H9 (cell line): Measurements from ENCODE around the gene CD4. TPM values are rescaled to one million over a fixed set of nuclear protein-coding genes. Genes with fewer than 3 reads are reported as not detected.
A peak's percentile ranks its signal among the peaks of the same experiment; 100 is the strongest.

Source experiments
- DNase-seq: peaks from one replicate; pipeline ENCODE4 v3.0.0-alpha.2; 2017
- H2AFZ ChIP-seq: one replicate; pipeline ENCODE4 v1.6.1; 2013; ENCODE audit warnings: mild to moderate bottlenecking, low read length, control low read depth, moderate library complexity
- H2AK5ac ChIP-seq: 2 replicates; pipeline ENCODE4 v1.6.1; 2013; ENCODE audit warnings: low read length, control low read depth, mixed read lengths; ENCODE audit not compliant: insufficient read length
- H2BK120ac ChIP-seq: one replicate; pipeline ENCODE4 v1.6.1; 2013; ENCODE audit warnings: low read depth, mild to moderate bottlenecking, low read length, control low read depth, inconsistent platforms; ENCODE audit not compliant: poor library complexity, severe bottlenecking
- H2BK12ac ChIP-seq: 2 replicates; pipeline ENCODE4 v1.6.1; 2013; ENCODE audit warnings: low read length, control low read depth, mixed read lengths, low read depth; ENCODE audit not compliant: insufficient read length
- H2BK15ac ChIP-seq: 2 replicates; pipeline ENCODE4 v1.6.1; 2013; ENCODE audit warnings: low read depth, low read length, control low read depth
- H2BK20ac ChIP-seq: one replicate; pipeline ENCODE4 v1.6.1; 2013; ENCODE audit warnings: low read depth, mild to moderate bottlenecking, low read length, control low read depth, inconsistent platforms; ENCODE audit not compliant: poor library complexity, severe bottlenecking
- H2BK5ac ChIP-seq: 2 replicates; pipeline ENCODE4 v1.6.1; 2013; ENCODE audit warnings: low read length, control low read depth, mixed read lengths; ENCODE audit not compliant: insufficient read length
- H3K14ac ChIP-seq: 2 replicates; pipeline ENCODE4 v1.6.1; 2013; ENCODE audit warnings: low read length, control low read depth; ENCODE audit not compliant: insufficient read depth
- H3K18ac ChIP-seq: 2 replicates; pipeline ENCODE4 v1.6.1; 2013; ENCODE audit warnings: low read depth, mild to moderate bottlenecking, mixed read lengths, low read length, control low read depth; ENCODE audit not compliant: insufficient read length
- H3K23ac ChIP-seq: 2 replicates; pipeline ENCODE4 v1.6.1; 2013; ENCODE audit warnings: low read length, control low read depth, mixed read lengths, low read depth; ENCODE audit not compliant: insufficient read length
- H3K23me2 ChIP-seq: 2 replicates; pipeline ENCODE4 v1.6.1; 2013; ENCODE audit warnings: low read depth, mild to moderate bottlenecking, mixed read lengths, low read length, control low read depth; ENCODE audit not compliant: insufficient read length, poor library complexity, severe bottlenecking
- H3K27ac ChIP-seq: 2 replicates; pipeline ENCODE4 v1.5.1; 2013; ENCODE audit warnings: low read length, control low read depth, mixed read lengths, low read depth; ENCODE audit not compliant: insufficient read length
- H3K27me3 ChIP-seq: 2 replicates; pipeline ENCODE4 v1.6.1; 2013; ENCODE audit warnings: low read length, control low read depth, inconsistent platforms; ENCODE audit not compliant: insufficient read depth
- H3K4ac ChIP-seq: 2 replicates; pipeline ENCODE4 v1.6.1; 2013; ENCODE audit warnings: low read depth, mild to moderate bottlenecking, control low read depth, inconsistent platforms, low read length, moderate library complexity
- H3K4me1 ChIP-seq: 2 replicates; pipeline ENCODE4 v1.6.1; 2013; ENCODE audit warnings: low read length, control low read depth, inconsistent platforms; ENCODE audit not compliant: insufficient read depth
- H3K4me2 ChIP-seq: 2 replicates; pipeline ENCODE4 v1.6.1; 2013; ENCODE audit warnings: low read length, control low read depth, mixed read lengths; ENCODE audit not compliant: insufficient read length, insufficient read depth
- H3K56ac ChIP-seq: 2 replicates; pipeline ENCODE4 v1.6.1; 2013; ENCODE audit warnings: low read depth, mild to moderate bottlenecking, mixed read lengths, low read length, control low read depth; ENCODE audit not compliant: insufficient read length
- H3K79me1 ChIP-seq: 2 replicates; pipeline ENCODE4 v1.6.1; 2013; ENCODE audit warnings: low read depth, mild to moderate bottlenecking, moderate library complexity, low read length, control low read depth, inconsistent platforms; ENCODE audit not compliant: insufficient read depth, poor library complexity, severe bottlenecking
- H3K79me2 ChIP-seq: 2 replicates; pipeline ENCODE4 v1.6.1; 2013; ENCODE audit warnings: low read length, control low read depth, inconsistent platforms; ENCODE audit not compliant: insufficient read depth
- H3K9ac ChIP-seq: 2 replicates; pipeline ENCODE4 v1.6.1; 2013; ENCODE audit warnings: low read length, control low read depth, mixed read lengths; ENCODE audit not compliant: insufficient read length; ENCODE audit errors: extremely low read depth
- H3K9me3 ChIP-seq: one replicate; pipeline ENCODE4 v1.6.1; 2013; ENCODE audit warnings: low read depth, low read length, inconsistent platforms; ENCODE audit not compliant: control insufficient read depth
- H3T11ph ChIP-seq: one replicate; pipeline ENCODE4 v1.6.1; 2013; ENCODE audit warnings: mild to moderate bottlenecking, low read length, control low read depth, inconsistent platforms
- H4K20me1 ChIP-seq: one replicate; pipeline ENCODE4 v1.6.1; 2013; ENCODE audit not compliant: control insufficient read depth, insufficient read length, insufficient read depth
- H4K5ac ChIP-seq: 2 replicates; pipeline ENCODE4 v1.6.1; 2013; ENCODE audit warnings: low read depth, mild to moderate bottlenecking, mixed read lengths, low read length, control low read depth; ENCODE audit not compliant: insufficient read length
- H4K8ac ChIP-seq: replicated peaks from 2 replicates; pipeline ENCODE4 v1.6.1; 2013; ENCODE audit warnings: low read length, control low read depth, mixed read lengths, low read depth; ENCODE audit not compliant: insufficient read length
- H4K91ac ChIP-seq: 2 replicates; pipeline ENCODE4 v1.6.1; 2013; ENCODE audit warnings: low read depth, mild to moderate bottlenecking, moderate library complexity, mixed read lengths, low read length, control low read depth; ENCODE audit not compliant: insufficient read length
- H3K27ac Mint-ChIP-seq, 3 experiments: 2 replicates in 2 of 3; 3 replicates in 1 of 3; pipeline ENCODE4 v1.8.0; 2020 to 2021; ENCODE audit warnings: mixed read lengths in 3 of 3, mild to moderate bottlenecking in 1 of 3, moderate library complexity in 1 of 3
- H3K27me3 Mint-ChIP-seq: 2 replicates; pipeline ENCODE4 v1.8.0; 2021; ENCODE audit warnings: low read depth, mild to moderate bottlenecking, moderate library complexity, mixed read lengths
- H3K36me3 Mint-ChIP-seq, 3 experiments: 2 replicates in 2 of 3; 3 replicates in 1 of 3; pipeline ENCODE4 v1.8.0; 2020 to 2021; ENCODE audit warnings: low read depth in 3 of 3, mixed read lengths in 3 of 3; ENCODE audit not compliant: insufficient read depth in 1 of 3
- H3K4me1 Mint-ChIP-seq, 2 experiments: 2 replicates each; pipeline ENCODE4 v1.8.0; 2020; ENCODE audit warnings: mixed read lengths in 2 of 2
- H3K4me3 Mint-ChIP-seq, 2 experiments: 2 replicates in 1 of 2; 3 replicates in 1 of 2; pipeline ENCODE4 v1.8.0; 2020 to 2021; ENCODE audit warnings: mild to moderate bottlenecking in 2 of 2, mixed read lengths in 2 of 2, moderate library complexity in 1 of 2
- H3K9me3 Mint-ChIP-seq, 2 experiments: 2 replicates in 1 of 2; 3 replicates in 1 of 2; pipeline ENCODE4 v1.8.0; 2020; ENCODE audit warnings: mild to moderate bottlenecking in 2 of 2, mixed read lengths in 2 of 2, moderate library complexity in 1 of 2
- WGBS: extraction: QIAGEN DNeasy Blood & Tissue Kit; methylation state at CpG from one replicate; pipeline ENCODE4 v1.1.7; 2013; ENCODE audit warnings: missing lambda C conversion rate, low lambda C conversion rate, mixed read lengths; ENCODE audit not compliant: insufficient read length; ENCODE audit errors: extremely low coverage; 5-methylcytosine and 5-hydroxymethylcytosine counted together
- total RNA-seq: library from RNA; stranded (reverse); gene quantifications from 2 replicates; pipeline ENCODE4 v1.2.1, GENCODE V29; 2021
- TF ChIP-seq, protein P1 (sequence below): fragments of 200-600 bp; sonication (generic); conservative IDR thresholded peaks from 3 replicates; pipeline ENCODE4 v1.8.0; 2021; ENCODE audit warnings: antibody characterized with exemption, mild to moderate bottlenecking

The CD4 gene
- total RNA-seq, 1 experiment from 2014 or later: 1.1 TPM

DNA sequence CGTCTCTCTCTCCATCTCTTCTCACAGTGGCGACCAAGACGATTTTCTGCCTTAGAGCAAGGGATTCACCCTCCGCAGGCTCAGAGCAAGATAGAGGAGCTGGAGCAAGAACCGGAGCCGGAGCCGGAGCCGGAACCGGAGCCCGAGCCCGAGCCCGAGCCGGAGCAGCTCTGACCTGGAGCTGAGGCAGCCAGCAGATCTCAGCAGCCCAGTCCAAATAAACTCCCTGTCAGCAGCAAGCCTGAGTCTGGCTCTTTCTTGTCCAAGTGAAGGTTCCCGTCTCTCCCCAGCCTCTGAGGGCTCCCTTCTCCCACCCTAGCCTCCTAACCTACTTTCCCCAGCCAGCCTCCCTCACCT, 11.1 kb upstream of the CD4 start:
- Histone ChIP-seq H3K18ac (no peak overlapping the region), H3K9me3 (no peaks in the 10 kb centered on the region), H4K8ac (no peak overlapping the region), H2AK5ac (no peak overlapping the region), H3K4me1 (no peaks in the 10 kb centered on the region; the same call in 1 of the 2 replicates), H2BK12ac (no peak overlapping the region), H4K91ac (no peak overlapping the region), H3K56ac (no peak overlapping the region), H3T11ph (no peak overlapping the region), H2BK5ac (no peak overlapping the region), H3K14ac (no peak overlapping the region), H4K20me1 (no peaks in the 10 kb centered on the region), H3K27ac (no peak overlapping the region), H3K23me2 (peaks cover 18% of the 10 kb centered on the region), H3K9ac (peak overlapping the region; percentile 1), H2AFZ (no peak overlapping the region), H4K5ac (no peak overlapping the region), H2BK20ac (no peak overlapping the region), H2BK15ac (no peak overlapping the region), H3K23ac (no peak overlapping the region), H3K4me2 (peak overlapping the region; percentile 84), H2BK120ac (no peak overlapping the region), H3K27me3 (peaks cover 5% of the 10 kb centered on the region; the same call in 1 of the 2 replicates), H3K79me2 (no peaks in the 10 kb centered on the region), H3K79me1 (no peaks in the 10 kb centered on the region), H3K4ac (no peak overlapping the region)
- Mint-ChIP-seq H3K27me3 (peaks cover 43% of the 10 kb centered on the region), H3K27ac (peak overlapping the region in 2 of 3 experiments; percentile 72 to 84; a peak in 5 of 7 replicates), H3K9me3 (peaks cover 0 to 3% of the 10 kb centered on the region in 2 experiments; a peak in 2 of 5 replicates), H3K36me3 (peaks cover 4 to 23% (median 21%) of the 10 kb centered on the region in 3 experiments), H3K4me3 (peak overlapping the region; percentile 83 to 95), H3K4me1 (peaks cover 38 to 41% of the 10 kb centered on the region in 2 experiments)
- no CpG with 5 or more reads among the region's 14 CpGs for WGBS
- TF ChIP-seq, protein P1, sequence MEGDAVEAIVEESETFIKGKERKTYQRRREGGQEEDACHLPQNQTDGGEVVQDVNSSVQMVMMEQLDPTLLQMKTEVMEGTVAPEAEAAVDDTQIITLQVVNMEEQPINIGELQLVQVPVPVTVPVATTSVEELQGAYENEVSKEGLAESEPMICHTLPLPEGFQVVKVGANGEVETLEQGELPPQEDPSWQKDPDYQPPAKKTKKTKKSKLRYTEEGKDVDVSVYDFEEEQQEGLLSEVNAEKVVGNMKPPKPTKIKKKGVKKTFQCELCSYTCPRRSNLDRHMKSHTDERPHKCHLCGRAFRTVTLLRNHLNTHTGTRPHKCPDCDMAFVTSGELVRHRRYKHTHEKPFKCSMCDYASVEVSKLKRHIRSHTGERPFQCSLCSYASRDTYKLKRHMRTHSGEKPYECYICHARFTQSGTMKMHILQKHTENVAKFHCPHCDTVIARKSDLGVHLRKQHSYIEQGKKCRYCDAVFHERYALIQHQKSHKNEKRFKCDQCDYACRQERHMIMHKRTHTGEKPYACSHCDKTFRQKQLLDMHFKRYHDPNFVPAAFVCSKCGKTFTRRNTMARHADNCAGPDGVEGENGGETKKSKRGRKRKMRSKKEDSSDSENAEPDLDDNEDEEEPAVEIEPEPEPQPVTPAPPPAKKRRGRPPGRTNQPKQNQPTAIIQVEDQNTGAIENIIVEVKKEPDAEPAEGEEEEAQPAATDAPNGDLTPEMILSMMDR: no peak
- DNase-seq: peak; percentile 74
